Measurements from ENCODE around the gene ABI1.
A peak's percentile ranks its signal among the peaks of the same experiment; 100 is the strongest.

Gene ABI1

GRCh38 chr10:26860443-26861204 is at the start of gene ABI1:
Gene ABI1, minus strand, starts transcription at chr10:26860958. Its CDS starts 95 bp downstream, at chr10:26860863.
- TF ChIP-seq MAX (IDR thresholded peaks at IDR 0.05) (peak; percentile 62), EGR1 (IDR thresholded peaks at IDR 0.05) (peak; percentile 31; the same call in 1 of the 2 replicates), TEAD4 (IDR thresholded peaks at IDR 0.05) (peak; percentile 18; the same call in 1 of the 2 replicates), TCF12 (IDR thresholded peaks at IDR 0.05; ENCODE audit: low read depth) (peak; percentile 24; the same call in 1 of the 2 replicates), YY1 (IDR thresholded peaks at IDR 0.05; ENCODE audit: low read depth) (peak; percentile 79), RAD21 (IDR thresholded peaks at IDR 0.05; ENCODE audit: low read depth) (no peak), ZBTB7A (IDR thresholded peaks at IDR 0.05; ENCODE audit: low read depth) (0 out of 2 replicates have a peak, but pooled peaks have one; percentile 14), FOXM1 (IDR thresholded peaks at IDR 0.05; ENCODE audit: borderline replicate concordance, low read depth) (no peak), USF1 (IDR thresholded peaks at IDR 0.05) (no peak), TAF1 (IDR thresholded peaks at IDR 0.05; ENCODE audit: low read depth) (peak; percentile 67), EP300 (IDR thresholded peaks at IDR 0.05; ENCODE audit: borderline replicate concordance) (no peak; the same call in 1 of the 2 replicates), CREB1 (IDR thresholded peaks at IDR 0.05; ENCODE audit: low read depth) (no peak), REST (IDR thresholded peaks at IDR 0.05; ENCODE audit: low read depth) (no peak), NFIC (IDR thresholded peaks at IDR 0.05) (no peak), CEBPB (IDR thresholded peaks at IDR 0.05) (no peak)

- TF ChIP-seq MAX (IDR thresholded peaks at IDR 0.05) = no peak
- TF ChIP-seq NFIC (IDR thresholded peaks at IDR 0.05) = no peak
- no peak for TF ChIP-seq CEBPB (IDR thresholded peaks at IDR 0.05)
- no peak for TF ChIP-seq TCF12 (IDR thresholded peaks at IDR 0.05; ENCODE audit: low read depth)
- no peak for TF ChIP-seq ZBTB7A (IDR thresholded peaks at IDR 0.05; ENCODE audit: low read depth)
- no peak for TF ChIP-seq EGR1 (IDR thresholded peaks at IDR 0.05)
- no peak for TF ChIP-seq TEAD4 (IDR thresholded peaks at IDR 0.05)
- no peak for TF ChIP-seq YY1 (IDR thresholded peaks at IDR 0.05; ENCODE audit: low read depth)
- no peak for TF ChIP-seq TAF1 (IDR thresholded peaks at IDR 0.05; ENCODE audit: low read depth)
- TF ChIP-seq REST (IDR thresholded peaks at IDR 0.05; ENCODE audit: low read depth) = no peak
- no peak for TF ChIP-seq FOXM1 (IDR thresholded peaks at IDR 0.05; ENCODE audit: borderline replicate concordance, low read depth)
- TF ChIP-seq USF1 (IDR thresholded peaks at IDR 0.05) = no peak
- TF ChIP-seq RAD21 (IDR thresholded peaks at IDR 0.05; ENCODE audit: low read depth) = no peak
- no peak for TF ChIP-seq CREB1 (IDR thresholded peaks at IDR 0.05; ENCODE audit: low read depth)
- TF ChIP-seq EP300 (IDR thresholded peaks at IDR 0.05; ENCODE audit: borderline replicate concordance) = no peak
These were observed 49.0 kb upstream of the ABI1 start for GRCh38 chr10:26909753-26910152.

- TF ChIP-seq EP300 (IDR thresholded peaks at IDR 0.05; ENCODE audit: borderline replicate concordance) (no peak), REST (IDR thresholded peaks at IDR 0.05; ENCODE audit: low read depth) (no peak), YY1 (IDR thresholded peaks at IDR 0.05; ENCODE audit: low read depth) (no peak), CEBPB (IDR thresholded peaks at IDR 0.05) (no peak), EGR1 (IDR thresholded peaks at IDR 0.05) (no peak)
These were observed 42.9 kb upstream of the ABI1 start for GRCh38 chr10:26903431-26904217.
